Measurements from ENCODE around the gene LIN52.

LIN52 gene

DNA sequence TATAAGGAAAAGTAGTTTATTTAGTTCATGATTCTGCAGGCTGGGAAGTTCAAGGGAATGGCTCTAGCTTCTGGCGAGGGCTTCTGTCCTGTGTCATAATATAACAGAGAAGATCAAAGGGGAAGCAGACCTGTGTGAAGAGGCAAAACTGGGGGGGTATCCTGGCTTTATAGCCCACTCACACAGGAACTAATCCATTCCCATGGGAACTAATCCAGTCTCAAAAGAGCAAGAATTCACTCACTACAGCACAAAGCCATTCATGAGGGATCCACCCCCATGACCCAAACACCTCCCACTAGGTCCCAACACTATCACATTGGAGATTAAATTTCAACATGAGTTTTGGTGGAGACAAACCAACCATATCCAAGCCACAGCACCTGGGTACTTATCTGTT lies 7.4 kb upstream of the LIN52 start:
- Histone ChIP-seq H2AFZ (ENCODE audit: low read length) (no peak overlapping the region), H3K9me3 (replicated peaks; ENCODE audit: insufficient read depth, low read length) (no peaks in the 10 kb centered on the region), H3K4me3 (ENCODE audit: low read length) (no peak overlapping the region), H4K20me1 (ENCODE audit: insufficient read depth, low read length) (no peaks in the 10 kb centered on the region), H3K79me2 (ENCODE audit: low read length) (no peaks in the 10 kb centered on the region), H3F3A (ENCODE audit: insufficient read depth, low read length) (no peaks in the 10 kb centered on the region), H3K4me2 (ENCODE audit: low read depth, low read length) (no peak overlapping the region), H3K9ac (ENCODE audit: low read length) (no peak overlapping the region), H3K36me3 (replicated peaks; ENCODE audit: insufficient read depth, low read length) (no peaks in the 10 kb centered on the region), H3K27me3 (replicated peaks; ENCODE audit: insufficient read depth, low read length) (no peaks in the 10 kb centered on the region), H3K27ac (ENCODE audit: low read length) (no peak overlapping the region), H3K9me2 (replicated peaks; ENCODE audit: insufficient read depth, low read length) (no peaks in the 10 kb centered on the region), H3K4me1 (ENCODE audit: low read length) (no peaks in the 10 kb centered on the region)
- TF ChIP-seq EZH2 (optimal IDR thresholded peaks at IDR 0.05; ENCODE audit: low read depth, low read length) (no peak), EZH2phosphoT487 (IDR thresholded peaks at IDR 0.05; ENCODE audit: low read length) (no peak)
- TF ChIP-seq, protein P1, sequence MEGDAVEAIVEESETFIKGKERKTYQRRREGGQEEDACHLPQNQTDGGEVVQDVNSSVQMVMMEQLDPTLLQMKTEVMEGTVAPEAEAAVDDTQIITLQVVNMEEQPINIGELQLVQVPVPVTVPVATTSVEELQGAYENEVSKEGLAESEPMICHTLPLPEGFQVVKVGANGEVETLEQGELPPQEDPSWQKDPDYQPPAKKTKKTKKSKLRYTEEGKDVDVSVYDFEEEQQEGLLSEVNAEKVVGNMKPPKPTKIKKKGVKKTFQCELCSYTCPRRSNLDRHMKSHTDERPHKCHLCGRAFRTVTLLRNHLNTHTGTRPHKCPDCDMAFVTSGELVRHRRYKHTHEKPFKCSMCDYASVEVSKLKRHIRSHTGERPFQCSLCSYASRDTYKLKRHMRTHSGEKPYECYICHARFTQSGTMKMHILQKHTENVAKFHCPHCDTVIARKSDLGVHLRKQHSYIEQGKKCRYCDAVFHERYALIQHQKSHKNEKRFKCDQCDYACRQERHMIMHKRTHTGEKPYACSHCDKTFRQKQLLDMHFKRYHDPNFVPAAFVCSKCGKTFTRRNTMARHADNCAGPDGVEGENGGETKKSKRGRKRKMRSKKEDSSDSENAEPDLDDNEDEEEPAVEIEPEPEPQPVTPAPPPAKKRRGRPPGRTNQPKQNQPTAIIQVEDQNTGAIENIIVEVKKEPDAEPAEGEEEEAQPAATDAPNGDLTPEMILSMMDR (IDR thresholded peaks at IDR 0.05; ENCODE audit: low read length): no peak
- DNase-seq: no peak

DNA sequence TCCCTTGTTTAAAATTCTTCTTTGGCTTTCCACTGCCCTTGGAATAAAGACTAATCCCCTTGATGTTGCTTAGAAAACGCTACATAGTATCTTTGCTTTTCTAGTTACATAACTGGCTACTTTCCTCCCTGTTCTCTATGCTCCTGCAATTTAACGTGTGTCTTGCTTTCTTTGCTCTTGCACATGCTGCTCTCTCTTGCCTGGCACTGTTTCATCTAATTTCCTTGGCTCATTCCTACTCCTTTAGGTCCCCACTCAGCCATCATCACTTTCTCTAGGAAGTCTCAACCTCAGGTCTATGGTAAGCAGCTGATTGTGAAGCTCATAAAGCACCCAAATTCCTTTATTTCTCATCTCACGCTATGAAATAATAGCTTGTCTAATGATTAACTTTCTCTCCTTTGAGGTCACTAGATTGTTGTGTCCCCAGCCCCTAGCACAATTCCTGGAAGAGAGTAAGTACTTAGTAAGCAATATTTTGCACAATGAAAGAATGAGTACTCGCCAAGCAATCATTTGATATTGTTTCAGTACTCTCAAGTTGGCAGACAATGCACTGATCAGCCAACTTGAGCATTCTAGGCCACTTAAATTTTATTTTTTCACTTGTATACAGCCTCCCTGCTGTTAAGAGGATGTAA lies 3.8 kb upstream of the LIN52 start:
- H3K9me3 ChIP-seq (replicated peaks; ENCODE audit: insufficient read depth, low read length): no peaks in the 10 kb centered on the region
- no peak overlapping the region for H2AFZ ChIP-seq (ENCODE audit: low read length)
- H3K36me3 ChIP-seq (replicated peaks; ENCODE audit: insufficient read depth, low read length): no peaks in the 10 kb centered on the region
- TF ChIP-seq, protein P1 (IDR thresholded peaks at IDR 0.05; ENCODE audit: low read length): no peak
- no peak for TF ChIP-seq EZH2phosphoT487 (IDR thresholded peaks at IDR 0.05; ENCODE audit: low read length)
- TF ChIP-seq EZH2 (optimal IDR thresholded peaks at IDR 0.05; ENCODE audit: low read depth, low read length): no peak
- H3K79me2 ChIP-seq (ENCODE audit: low read length): peaks cover 17% of the 10 kb centered on the region
- peaks cover 6% of the 10 kb centered on the region; the same call in 1 of the 2 replicates for H3K4me1 ChIP-seq (ENCODE audit: low read length)
- no peaks in the 10 kb centered on the region for H3K9me2 ChIP-seq (replicated peaks; ENCODE audit: insufficient read depth, low read length)
- DNase-seq: no peak
- H3K27me3 ChIP-seq (replicated peaks; ENCODE audit: insufficient read depth, low read length): no peaks in the 10 kb centered on the region
- no peak overlapping the region for H3K27ac ChIP-seq (ENCODE audit: low read length)
- H4K20me1 ChIP-seq (ENCODE audit: insufficient read depth, low read length): no peaks in the 10 kb centered on the region
- no peak overlapping the region for H3K9ac ChIP-seq (ENCODE audit: low read length)
- no peak overlapping the region for H3K4me2 ChIP-seq (ENCODE audit: low read depth, low read length)
- no peaks in the 10 kb centered on the region; the same call in 1 of the 2 replicates for H3F3A ChIP-seq (ENCODE audit: insufficient read depth, low read length)
- H3K4me3 ChIP-seq (ENCODE audit: low read length): no peak overlapping the region

DNA sequence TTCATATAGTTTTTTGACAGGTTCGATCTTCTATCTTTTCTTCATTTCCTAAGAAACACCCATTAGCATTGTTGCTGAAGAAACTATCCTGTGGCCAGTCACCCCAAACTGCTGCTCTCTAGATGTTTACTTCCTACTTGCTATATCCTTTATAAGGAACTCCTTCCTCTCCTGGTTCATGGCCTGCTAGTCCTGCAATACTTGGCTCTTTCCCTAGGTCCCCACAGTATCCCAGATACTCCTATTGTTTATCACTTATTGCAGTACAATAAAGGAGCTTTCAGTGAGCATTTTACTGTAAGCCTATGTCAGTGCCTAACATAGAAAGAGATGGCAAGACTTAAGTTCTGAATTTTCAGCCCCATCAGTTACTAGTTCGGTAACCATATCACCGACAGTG lies 3.3 kb upstream of the LIN52 start:
- no peak overlapping the region for H3K4me3 ChIP-seq (ENCODE audit: low read length)
- H3K79me2 ChIP-seq (ENCODE audit: low read length): peaks cover 22% of the 10 kb centered on the region
- TF ChIP-seq EZH2phosphoT487 (IDR thresholded peaks at IDR 0.05; ENCODE audit: low read length): no peak
- no peak for TF ChIP-seq EZH2 (optimal IDR thresholded peaks at IDR 0.05; ENCODE audit: low read depth, low read length)
- TF ChIP-seq, protein P1 (IDR thresholded peaks at IDR 0.05; ENCODE audit: low read length): no peak
- H3K9me3 ChIP-seq (replicated peaks; ENCODE audit: insufficient read depth, low read length): no peaks in the 10 kb centered on the region
- H2AFZ ChIP-seq (ENCODE audit: low read length): no peak overlapping the region
- no peaks in the 10 kb centered on the region for H3K9me2 ChIP-seq (replicated peaks; ENCODE audit: insufficient read depth, low read length)
- no peaks in the 10 kb centered on the region for H3K36me3 ChIP-seq (replicated peaks; ENCODE audit: insufficient read depth, low read length)
- DNase-seq: no peak
- H3K4me1 ChIP-seq (ENCODE audit: low read length): peaks cover 9% of the 10 kb centered on the region
- no peaks in the 10 kb centered on the region for H3K27me3 ChIP-seq (replicated peaks; ENCODE audit: insufficient read depth, low read length)
- H3K4me2 ChIP-seq (ENCODE audit: low read depth, low read length): no peak overlapping the region
- no peak overlapping the region for H3K27ac ChIP-seq (ENCODE audit: low read length)
- no peaks in the 10 kb centered on the region for H4K20me1 ChIP-seq (ENCODE audit: insufficient read depth, low read length)
- no peak overlapping the region for H3K9ac ChIP-seq (ENCODE audit: low read length)
- H3F3A ChIP-seq (ENCODE audit: insufficient read depth, low read length): no peaks in the 10 kb centered on the region; the same call in 1 of the 2 replicates

All from MM.1S (cell line).